ENCODE measurements around the gene TCERG1L.
"Not testable (repeated sequence)": the region's sequence is repeated elsewhere in the genome, so short reads cannot be mapped to it uniquely, and the experiment has no call there.

TCERG1L gene

GRCh38 chr10:131154306-131155025 lies 157.1 kb downstream of the TCERG1L start:
- no peak overlapping the region for H3K4me3 ChIP-seq (replicated peaks in 1 of 2; ENCODE audit: low read depth in 2 of 2, low read length in 2 of 2)
- DNase-seq (ENCODE audit: low read depth in 2 of 2): no peak
- no peak for TF ChIP-seq CTCF (IDR thresholded peaks at IDR 0.05; ENCODE audit: low read depth, low read length)

GRCh38 chr10:131152456-131152855 lies 159.1 kb downstream of the TCERG1L start:
- DNase-seq (ENCODE audit: low read depth in 2 of 2): not testable (repeated sequence)

GRCh38 chr10:131150126-131150525 lies 161.4 kb downstream of the TCERG1L start:
- no peak for DNase-seq (ENCODE audit: low read depth in 2 of 2)
- TF ChIP-seq CTCF (IDR thresholded peaks at IDR 0.05; ENCODE audit: low read depth, low read length): no peak
- H3K4me3 ChIP-seq (replicated peaks in 1 of 2; ENCODE audit: low read depth in 2 of 2, low read length in 2 of 2): no peak overlapping the region

More at GRCh38 chr10:131152456-131152855, 159.1 kb downstream of the TCERG1L start:
- not testable (repeated sequence) for H3K4me3 ChIP-seq (replicated peaks in 1 of 2; ENCODE audit: low read depth in 2 of 2, low read length in 2 of 2)

DNA sequence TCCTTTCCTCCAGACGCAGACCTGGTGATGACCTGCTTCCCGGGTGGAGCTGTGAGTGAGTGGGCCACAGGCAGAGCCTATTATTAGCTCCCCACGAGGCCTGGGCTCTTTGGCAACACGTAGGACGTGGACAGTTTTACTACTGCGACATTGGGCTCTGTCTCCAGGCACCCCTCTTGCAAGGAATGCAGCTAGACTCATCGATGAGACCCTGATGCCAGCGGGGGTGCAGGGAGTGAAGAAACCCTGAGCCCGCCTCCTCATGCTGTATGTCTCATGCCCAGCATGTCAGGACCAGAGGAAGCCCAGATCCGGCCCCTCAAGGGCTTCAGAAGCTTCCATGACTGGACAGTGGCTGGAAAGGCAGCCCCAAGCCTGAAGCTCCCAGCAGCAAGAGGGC lies 161.9 kb downstream of the TCERG1L start:
- no peak for TF ChIP-seq CTCF (IDR thresholded peaks at IDR 0.05; ENCODE audit: low read depth, low read length)
- no peak for DNase-seq (ENCODE audit: low read depth in 2 of 2)
- no peak overlapping the region for H3K4me3 ChIP-seq (replicated peaks in 1 of 2; ENCODE audit: low read depth in 2 of 2, low read length in 2 of 2)

- no peak for TF ChIP-seq CTCF (IDR thresholded peaks at IDR 0.05; ENCODE audit: low read depth, low read length)
- DNase-seq (ENCODE audit: low read depth in 2 of 2): no peak
Observed at GRCh38 chr10:131149111-131149510, 162.4 kb downstream of the TCERG1L start.

DNA sequence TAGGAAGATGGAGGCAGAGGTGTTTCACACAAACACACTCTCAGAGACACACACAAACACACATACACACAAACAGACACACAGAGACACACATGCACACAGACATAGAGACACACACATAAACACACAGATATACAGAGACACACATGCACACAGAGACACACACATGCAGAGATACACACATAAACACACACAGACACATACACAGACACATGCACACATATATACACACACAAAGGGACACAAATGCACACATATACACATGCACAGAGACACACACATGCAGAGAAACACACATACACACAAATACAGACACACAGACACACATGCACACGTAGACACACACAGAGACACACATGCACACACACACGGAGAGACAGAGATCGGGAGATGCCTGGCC lies 163.3 kb downstream of the TCERG1L start:
- TF ChIP-seq CTCF (IDR thresholded peaks at IDR 0.05; ENCODE audit: low read depth, low read length): no peak
- no peak overlapping the region for H3K4me3 ChIP-seq (replicated peaks in 1 of 2; ENCODE audit: low read depth in 2 of 2, low read length in 2 of 2)
- no peak for DNase-seq (ENCODE audit: low read depth in 2 of 2)

More at GRCh38 chr10:131149111-131149510, 162.4 kb downstream of the TCERG1L start:
- H3K4me3 ChIP-seq (replicated peaks in 1 of 2; ENCODE audit: low read depth in 2 of 2, low read length in 2 of 2): no peak overlapping the region

DNA sequence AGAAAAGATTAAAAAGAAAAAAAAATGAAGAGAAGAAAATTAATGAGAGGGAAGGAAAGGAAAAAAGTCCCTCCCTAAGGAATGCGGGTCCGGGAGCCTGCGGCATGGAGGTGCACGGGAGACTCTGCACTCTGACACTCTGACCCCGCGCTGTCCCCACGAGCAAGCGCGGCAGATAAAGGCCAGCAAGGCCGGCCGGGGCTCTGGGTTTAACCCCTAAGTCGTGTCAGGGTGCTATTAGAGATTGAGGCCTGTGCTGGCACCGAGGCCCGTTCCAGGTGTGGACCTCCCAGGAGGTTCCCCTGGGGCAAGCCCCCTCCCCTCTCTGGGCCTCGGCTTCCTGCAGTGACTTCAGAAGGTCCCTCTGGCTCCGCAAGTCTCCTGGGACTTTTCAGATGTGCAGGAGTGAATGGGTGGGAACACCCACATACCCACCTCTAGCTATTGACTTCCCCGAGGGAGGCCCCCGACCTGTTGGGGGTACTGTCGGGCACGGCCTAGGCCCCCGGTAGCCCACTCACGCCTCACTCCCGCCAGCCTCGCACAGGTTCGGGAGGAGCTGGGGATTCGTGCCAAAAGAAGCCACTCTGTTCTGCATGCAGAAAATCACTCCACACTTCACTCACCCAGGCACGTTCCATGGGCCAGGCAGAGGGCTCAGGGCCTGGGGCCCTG lies 164.1 kb downstream of the TCERG1L start:
- no peak for DNase-seq (ENCODE audit: low read depth in 2 of 2)
- TF ChIP-seq CTCF (IDR thresholded peaks at IDR 0.05; ENCODE audit: low read depth, low read length): no peak
- H3K4me3 ChIP-seq (replicated peaks in 1 of 2; ENCODE audit: low read depth in 2 of 2, low read length in 2 of 2): no peak overlapping the region
